Measurements from ENCODE around the gene GRID1.

- no peak for TF ChIP-seq POLR2A (IDR thresholded peaks at IDR 0.05)
- TF ChIP-seq CTCF (IDR thresholded peaks at IDR 0.05), result no peak
These were observed 306.0 kb downstream of the GRID1 start for GRCh38 chr10:86060386-86061277.
